GM12865 (cell line): Measurements from ENCODE around the gene RAB27B.
"Not testable (repeated sequence)": the region's sequence is repeated elsewhere in the genome, so short reads cannot be mapped to it uniquely, and the experiment has no call there.

Experiments
- DNase-seq: peaks from one replicate; pipeline ENCODE4 v3.0.0; 2010; ENCODE audit warnings: low read depth
- H3K4me3 ChIP-seq: 2 replicates; pipeline ENCODE4 v1.5.1; 2011; ENCODE audit warnings: mild to moderate bottlenecking, low read depth, low read length, control low read depth
- CTCF ChIP-seq: IDR thresholded peaks from 2 replicates; pipeline ENCODE4 v1.5.1; 2011; ENCODE audit warnings: low read length, control low read depth, low read depth, inconsistent platforms; ENCODE audit not compliant: insufficient read depth; ENCODE audit errors: missing control alignments

RAB27B gene

GRCh38 chr18:54802686-54803395 is 25.4 kb upstream of the RAB27B start:
- no peak for TF ChIP-seq CTCF
- no peak for DNase-seq
- H3K4me3 ChIP-seq = no peak overlapping the region

GRCh38 chr18:54805571-54806334 is 22.5 kb upstream of the RAB27B start:
- DNase-seq = no peak
- no peak for TF ChIP-seq CTCF
- H3K4me3 ChIP-seq = no peak overlapping the region

GRCh38 chr18:54806526-54806925 is 21.8 kb upstream of the RAB27B start:
- DNase-seq = no peak
- TF ChIP-seq CTCF = no peak
- no peak overlapping the region for H3K4me3 ChIP-seq

GRCh38 chr18:54807303-54807702 is 21.0 kb upstream of the RAB27B start:
- TF ChIP-seq CTCF = no peak
- DNase-seq = no peak
- no peak overlapping the region for H3K4me3 ChIP-seq

GRCh38 chr18:54810662-54811061 is 17.6 kb upstream of the RAB27B start:
- not testable (repeated sequence) for DNase-seq

GRCh38 chr18:54812885-54813284 is 15.4 kb upstream of the RAB27B start:
- no peak for TF ChIP-seq CTCF
- DNase-seq = peak; percentile 9
- H3K4me3 ChIP-seq = no peak overlapping the region

More at GRCh38 chr18:54810662-54811061, 17.6 kb upstream of the RAB27B start:
- H3K4me3 ChIP-seq = not testable (repeated sequence)

- no peak overlapping the region for H3K4me3 ChIP-seq
- TF ChIP-seq CTCF = no peak
- DNase-seq = no peak
Measured at GRCh38 chr18:54813305-54813704, 15.0 kb upstream of the RAB27B start.
